Amygdala (tissue), 56 donors: Measurements from ENCODE around the gene FHL5.
"Not testable (repeated sequence)": the region's sequence is repeated elsewhere in the genome, so short reads cannot be mapped to it uniquely, and the experiment has no call there.

Experiments
- DNase-seq, 56 donors: peaks; one replicate each; lab custom pipeline; 2025; lab: John Stamatoyannopoulos, UW

The FHL5 gene

GRCh38 chr6:96562886-96563285, at the start of gene FHL5:
Gene FHL5, plus strand, starts transcription at chr6:96563128. Its CDS starts 40,486 bp downstream, at chr6:96603614.
- no peak for DNase-seq

GRCh38 chr6:96520171-96521115, 42.5 kb upstream of the FHL5 start:
- DNase-seq: no peak

GRCh38 chr6:96521306-96521643, 41.7 kb upstream of the FHL5 start:
- no peak for DNase-seq

GRCh38 chr6:96521644-96522464, 41.1 kb upstream of the FHL5 start, which contains the start of gene UFL1:
Gene UFL1, plus strand, starts transcription at chr6:96521806. Its CDS starts 68 bp downstream, at chr6:96521874.
- DNase-seq: peak; percentile 50 to 96 (median 88)

GRCh38 chr6:96522465-96523009, 40.4 kb upstream of the FHL5 start:
- peak in 1 of 56 donors; percentile 42 for DNase-seq

- no peak for DNase-seq
Observed at GRCh38 chr6:96528193-96528592, 34.7 kb upstream of the FHL5 start.

- no peak for DNase-seq
Observed at GRCh38 chr6:96532399-96532798, 30.5 kb upstream of the FHL5 start.

GRCh38 chr6:96537726-96538125, 25.2 kb upstream of the FHL5 start:
- no peak for DNase-seq

GRCh38 chr6:96542702-96543101, 20.2 kb upstream of the FHL5 start:
- DNase-seq: no peak

GRCh38 chr6:96545882-96546281, 17.0 kb upstream of the FHL5 start:
- DNase-seq: no peak

GRCh38 chr6:96547654-96548053, 15.3 kb upstream of the FHL5 start:
- DNase-seq: no peak

- no peak for DNase-seq
Observed at GRCh38 chr6:96554558-96554957, 8.4 kb upstream of the FHL5 start.

GRCh38 chr6:96559740-96560139, 3.2 kb upstream of the FHL5 start:
- DNase-seq: not testable (repeated sequence)

GRCh38 chr6:96563853-96564252, 925 bp downstream of the FHL5 start:
- DNase-seq: no peak

GRCh38 chr6:96570053-96570452, 7.1 kb downstream of the FHL5 start:
- DNase-seq: no peak

- no peak for DNase-seq
Observed at GRCh38 chr6:96571551-96571950, 8.6 kb downstream of the FHL5 start.

GRCh38 chr6:96575359-96575758, 12.4 kb downstream of the FHL5 start:
- peak in 6 of 56 donors; percentile 2 to 34 (median 8) for DNase-seq

- no peak for DNase-seq
Observed at GRCh38 chr6:96576221-96576620, 13.3 kb downstream of the FHL5 start.

- DNase-seq: no peak
Observed at GRCh38 chr6:96582021-96582420, 19.1 kb downstream of the FHL5 start.

- DNase-seq: no peak
Observed at GRCh38 chr6:96582436-96582835, 19.5 kb downstream of the FHL5 start.

GRCh38 chr6:96604420-96604819, 41.5 kb downstream of the FHL5 start:
- no peak for DNase-seq
